H9 (cell line): ENCODE results near the gene F12. TPM values are rescaled to one million over a fixed set of nuclear protein-coding genes. Genes with fewer than 3 reads are reported as not detected.

ENCODE experiments used
- DNase-seq: peaks from one replicate; pipeline ENCODE4 v3.0.0-alpha.2; 2017
- H2AFZ ChIP-seq: one replicate; pipeline ENCODE4 v1.6.1; 2013; ENCODE audit warnings: mild to moderate bottlenecking, low read length, control low read depth, moderate library complexity
- H2AK5ac ChIP-seq: 2 replicates; pipeline ENCODE4 v1.6.1; 2013; ENCODE audit warnings: low read length, control low read depth, mixed read lengths; ENCODE audit not compliant: insufficient read length
- H2BK120ac ChIP-seq: one replicate; pipeline ENCODE4 v1.6.1; 2013; ENCODE audit warnings: low read depth, mild to moderate bottlenecking, low read length, control low read depth, inconsistent platforms; ENCODE audit not compliant: poor library complexity, severe bottlenecking
- H2BK12ac ChIP-seq: 2 replicates; pipeline ENCODE4 v1.6.1; 2013; ENCODE audit warnings: low read length, control low read depth, mixed read lengths, low read depth; ENCODE audit not compliant: insufficient read length
- H2BK15ac ChIP-seq: 2 replicates; pipeline ENCODE4 v1.6.1; 2013; ENCODE audit warnings: low read depth, low read length, control low read depth
- H2BK20ac ChIP-seq: one replicate; pipeline ENCODE4 v1.6.1; 2013; ENCODE audit warnings: low read depth, mild to moderate bottlenecking, low read length, control low read depth, inconsistent platforms; ENCODE audit not compliant: poor library complexity, severe bottlenecking
- H2BK5ac ChIP-seq: 2 replicates; pipeline ENCODE4 v1.6.1; 2013; ENCODE audit warnings: low read length, control low read depth, mixed read lengths; ENCODE audit not compliant: insufficient read length
- H3K14ac ChIP-seq: 2 replicates; pipeline ENCODE4 v1.6.1; 2013; ENCODE audit warnings: low read length, control low read depth; ENCODE audit not compliant: insufficient read depth
- H3K18ac ChIP-seq: 2 replicates; pipeline ENCODE4 v1.6.1; 2013; ENCODE audit warnings: low read depth, mild to moderate bottlenecking, mixed read lengths, low read length, control low read depth; ENCODE audit not compliant: insufficient read length
- H3K23ac ChIP-seq: 2 replicates; pipeline ENCODE4 v1.6.1; 2013; ENCODE audit warnings: low read length, control low read depth, mixed read lengths, low read depth; ENCODE audit not compliant: insufficient read length
- H3K23me2 ChIP-seq: 2 replicates; pipeline ENCODE4 v1.6.1; 2013; ENCODE audit warnings: low read depth, mild to moderate bottlenecking, mixed read lengths, low read length, control low read depth; ENCODE audit not compliant: insufficient read length, poor library complexity, severe bottlenecking
- H3K27ac ChIP-seq: 2 replicates; pipeline ENCODE4 v1.5.1; 2013; ENCODE audit warnings: low read length, control low read depth, mixed read lengths, low read depth; ENCODE audit not compliant: insufficient read length
- H3K27me3 ChIP-seq: 2 replicates; pipeline ENCODE4 v1.6.1; 2013; ENCODE audit warnings: low read length, control low read depth, inconsistent platforms; ENCODE audit not compliant: insufficient read depth
- H3K4ac ChIP-seq: 2 replicates; pipeline ENCODE4 v1.6.1; 2013; ENCODE audit warnings: low read depth, mild to moderate bottlenecking, control low read depth, inconsistent platforms, low read length, moderate library complexity
- H3K4me1 ChIP-seq: 2 replicates; pipeline ENCODE4 v1.6.1; 2013; ENCODE audit warnings: low read length, control low read depth, inconsistent platforms; ENCODE audit not compliant: insufficient read depth
- H3K4me2 ChIP-seq: 2 replicates; pipeline ENCODE4 v1.6.1; 2013; ENCODE audit warnings: low read length, control low read depth, mixed read lengths; ENCODE audit not compliant: insufficient read length, insufficient read depth
- H3K56ac ChIP-seq: 2 replicates; pipeline ENCODE4 v1.6.1; 2013; ENCODE audit warnings: low read depth, mild to moderate bottlenecking, mixed read lengths, low read length, control low read depth; ENCODE audit not compliant: insufficient read length
- H3K79me1 ChIP-seq: 2 replicates; pipeline ENCODE4 v1.6.1; 2013; ENCODE audit warnings: low read depth, mild to moderate bottlenecking, moderate library complexity, low read length, control low read depth, inconsistent platforms; ENCODE audit not compliant: insufficient read depth, poor library complexity, severe bottlenecking
- H3K79me2 ChIP-seq: 2 replicates; pipeline ENCODE4 v1.6.1; 2013; ENCODE audit warnings: low read length, control low read depth, inconsistent platforms; ENCODE audit not compliant: insufficient read depth
- H3K9ac ChIP-seq: 2 replicates; pipeline ENCODE4 v1.6.1; 2013; ENCODE audit warnings: low read length, control low read depth, mixed read lengths; ENCODE audit not compliant: insufficient read length; ENCODE audit errors: extremely low read depth
- H3K9me3 ChIP-seq: one replicate; pipeline ENCODE4 v1.6.1; 2013; ENCODE audit warnings: low read depth, low read length, inconsistent platforms; ENCODE audit not compliant: control insufficient read depth
- H3T11ph ChIP-seq: one replicate; pipeline ENCODE4 v1.6.1; 2013; ENCODE audit warnings: mild to moderate bottlenecking, low read length, control low read depth, inconsistent platforms
- H4K20me1 ChIP-seq: one replicate; pipeline ENCODE4 v1.6.1; 2013; ENCODE audit not compliant: control insufficient read depth, insufficient read length, insufficient read depth
- H4K5ac ChIP-seq: 2 replicates; pipeline ENCODE4 v1.6.1; 2013; ENCODE audit warnings: low read depth, mild to moderate bottlenecking, mixed read lengths, low read length, control low read depth; ENCODE audit not compliant: insufficient read length
- H4K8ac ChIP-seq: replicated peaks from 2 replicates; pipeline ENCODE4 v1.6.1; 2013; ENCODE audit warnings: low read length, control low read depth, mixed read lengths, low read depth; ENCODE audit not compliant: insufficient read length
- H4K91ac ChIP-seq: 2 replicates; pipeline ENCODE4 v1.6.1; 2013; ENCODE audit warnings: low read depth, mild to moderate bottlenecking, moderate library complexity, mixed read lengths, low read length, control low read depth; ENCODE audit not compliant: insufficient read length
- H3K27ac Mint-ChIP-seq, 3 experiments: 2 replicates in 2 of 3; 3 replicates in 1 of 3; pipeline ENCODE4 v1.8.0; 2020 to 2021; ENCODE audit warnings: mixed read lengths in 3 of 3, mild to moderate bottlenecking in 1 of 3, moderate library complexity in 1 of 3
- H3K27me3 Mint-ChIP-seq: 2 replicates; pipeline ENCODE4 v1.8.0; 2021; ENCODE audit warnings: low read depth, mild to moderate bottlenecking, moderate library complexity, mixed read lengths
- H3K36me3 Mint-ChIP-seq, 3 experiments: 2 replicates in 2 of 3; 3 replicates in 1 of 3; pipeline ENCODE4 v1.8.0; 2020 to 2021; ENCODE audit warnings: low read depth in 3 of 3, mixed read lengths in 3 of 3; ENCODE audit not compliant: insufficient read depth in 1 of 3
- H3K4me1 Mint-ChIP-seq, 2 experiments: 2 replicates each; pipeline ENCODE4 v1.8.0; 2020; ENCODE audit warnings: mixed read lengths in 2 of 2
- H3K4me3 Mint-ChIP-seq, 2 experiments: 2 replicates in 1 of 2; 3 replicates in 1 of 2; pipeline ENCODE4 v1.8.0; 2020 to 2021; ENCODE audit warnings: mild to moderate bottlenecking in 2 of 2, mixed read lengths in 2 of 2, moderate library complexity in 1 of 2
- H3K9me3 Mint-ChIP-seq, 2 experiments: 2 replicates in 1 of 2; 3 replicates in 1 of 2; pipeline ENCODE4 v1.8.0; 2020; ENCODE audit warnings: mild to moderate bottlenecking in 2 of 2, mixed read lengths in 2 of 2, moderate library complexity in 1 of 2
- CTCF ChIP-seq: fragments of 200-600 bp; sonication (generic); conservative IDR thresholded peaks from 3 replicates; pipeline ENCODE4 v1.8.0; 2021; ENCODE audit warnings: antibody characterized with exemption, mild to moderate bottlenecking
- WGBS: extraction: QIAGEN DNeasy Blood & Tissue Kit; methylation state at CpG from one replicate; pipeline ENCODE4 v1.1.7; 2013; ENCODE audit warnings: missing lambda C conversion rate, low lambda C conversion rate, mixed read lengths; ENCODE audit not compliant: insufficient read length; ENCODE audit errors: extremely low coverage; 5-methylcytosine and 5-hydroxymethylcytosine counted together
- total RNA-seq: library from RNA; stranded (reverse); gene quantifications from 2 replicates; pipeline ENCODE4 v1.2.1, GENCODE V29; 2021

Gene F12
- total RNA-seq, 1 experiment from 2014 or later: 3.5 TPM

DNA sequence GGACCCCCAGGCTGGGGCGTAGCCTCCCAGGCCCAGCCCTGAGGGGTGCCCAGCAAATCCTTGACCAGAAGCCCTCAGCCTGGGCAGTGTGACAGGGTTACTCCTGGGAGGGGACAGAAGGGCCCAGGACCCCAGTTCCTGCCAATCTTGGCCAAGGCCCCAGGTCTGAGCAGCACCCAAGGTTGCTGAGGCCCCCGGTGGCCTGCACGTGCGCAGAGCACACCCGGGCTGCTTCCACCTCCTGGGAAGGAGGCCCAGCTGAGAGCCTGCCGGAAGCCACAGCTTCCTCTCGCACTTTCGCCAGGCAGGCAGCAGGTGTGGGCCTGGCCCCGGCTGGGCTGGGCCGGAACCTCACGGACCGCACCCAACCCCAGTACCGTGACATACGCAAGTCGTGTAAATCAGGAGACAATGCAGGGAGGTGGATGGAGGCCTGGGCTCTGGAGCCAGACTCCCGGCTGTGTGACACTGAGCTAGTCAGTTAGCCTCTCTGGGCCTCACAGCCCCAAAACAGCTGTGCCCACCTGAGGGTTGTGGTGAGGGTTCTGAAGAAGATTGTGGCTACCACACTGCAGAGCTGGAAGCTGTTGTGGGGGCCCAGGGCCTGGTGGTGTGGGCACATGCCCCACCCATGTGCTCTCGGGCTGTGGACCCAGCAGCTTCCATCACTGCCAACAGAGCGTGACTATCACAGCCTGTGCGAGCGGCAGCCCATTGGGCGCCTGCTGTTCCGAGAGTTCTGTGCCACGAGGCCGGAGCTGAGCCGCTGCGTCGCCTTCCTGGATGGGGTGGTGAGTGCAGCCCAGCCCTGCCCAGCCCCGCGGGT is 22.2 kb upstream of the F12 start:
- H2AFZ ChIP-seq: no peak overlapping the region
- no peaks in the 10 kb centered on the region for H3K27me3 Mint-ChIP-seq
- H4K8ac ChIP-seq: no peak overlapping the region
- no peaks in the 10 kb centered on the region; the same call in 1 of the 2 replicates for H3K4me1 ChIP-seq
- H2BK5ac ChIP-seq: no peak overlapping the region
- no peaks in the 10 kb centered on the region for H3K9me3 ChIP-seq
- no peak overlapping the region for H3K14ac ChIP-seq
- H3K27ac ChIP-seq: no peak overlapping the region
- no peak overlapping the region for H2BK120ac ChIP-seq
- H3K23me2 ChIP-seq: peaks cover 4% of the 10 kb centered on the region
- no peak overlapping the region for H2BK12ac ChIP-seq
- H4K5ac ChIP-seq: no peak overlapping the region
- H3K4me3 Mint-ChIP-seq: no peak overlapping the region
- H3K4me1 Mint-ChIP-seq: peaks cover 13 to 22% of the 10 kb centered on the region in 2 experiments
- H2AK5ac ChIP-seq: no peak overlapping the region
- no peak overlapping the region for H3K23ac ChIP-seq
- no peak overlapping the region for H2BK15ac ChIP-seq
- no peaks in the 10 kb centered on the region for H3K27me3 ChIP-seq
- H3K18ac ChIP-seq: no peak overlapping the region
- H3K4ac ChIP-seq: no peak overlapping the region
- H3K79me1 ChIP-seq: no peaks in the 10 kb centered on the region
- H3T11ph ChIP-seq: no peak overlapping the region
- no peak overlapping the region for H3K9ac ChIP-seq
- H3K9me3 Mint-ChIP-seq: no peaks in the 10 kb centered on the region
- no peak for TF ChIP-seq CTCF
- H3K4me2 ChIP-seq: no peak overlapping the region
- no CpG with 5 or more reads among the region's 29 CpGs for WGBS
- H3K79me2 ChIP-seq: no peaks in the 10 kb centered on the region; the same call in 1 of the 2 replicates
- no peak overlapping the region for H3K56ac ChIP-seq
- H2BK20ac ChIP-seq: no peak overlapping the region
- no peak overlapping the region for H4K91ac ChIP-seq
- DNase-seq: no peak
- H3K36me3 Mint-ChIP-seq: peaks cover 6 to 52% (median 45%) of the 10 kb centered on the region in 3 experiments; a peak in 6 of 7 replicates
- H3K27ac Mint-ChIP-seq: no peak overlapping the region
- peaks cover 2% of the 10 kb centered on the region for H4K20me1 ChIP-seq
